ENCODE data around the gene IRAK3. TPM values are rescaled to one million over a fixed set of nuclear protein-coding genes. Genes with fewer than 3 reads are reported as not detected.

Gene IRAK3
- total and polyA plus RNA-seq, 9 donors = 1.8 to 11.4 (median 7.3) TPM

GRCh38 chr12:66189486-66189843 lies 451 bp downstream of the IRAK3 start:
- intact Hi-C loops (cut with DNase I) = no loop called here
- peak overlapping the region in 1 of 2 donors; percentile 50 for H3K27ac ChIP-seq
- no peak for DNase-seq
- 15 to 28% (median 18%) methylated on average over 7 to 18 of the region's 18 CpGs for WGBS, 3 donors
- H3K4me1 ChIP-seq (ENCODE audit: insufficient read depth) = no peaks in the 10 kb centered on the region
- H3K9me3 ChIP-seq = no peaks in the 10 kb centered on the region
- H3K27me3 ChIP-seq = no peaks in the 10 kb centered on the region
- no peaks in the 10 kb centered on the region for H3K36me3 ChIP-seq
- TF ChIP-seq POLR2A (IDR thresholded peaks at IDR 0.05) (no peak), EP300 (IDR thresholded peaks at IDR 0.05) (no peak), CTCF (IDR thresholded peaks at IDR 0.05) (no peak)
- H3K4me3 ChIP-seq = peak overlapping the region; percentile 35

- H3K27ac ChIP-seq = no peak overlapping the region
- no peaks in the 10 kb centered on the region for H3K9me3 ChIP-seq
- WGBS, 3 donors = 54 to 67% (median 62%) methylated on average over 6 of the region's 6 CpGs
- intact Hi-C loops (cut with DNase I) = no loop called here
- peak overlapping the region; percentile 35 for H3K4me3 ChIP-seq
- no peaks in the 10 kb centered on the region for H3K27me3 ChIP-seq
- no peaks in the 10 kb centered on the region for H3K4me1 ChIP-seq (ENCODE audit: insufficient read depth)
- no peak for DNase-seq
- no peaks in the 10 kb centered on the region for H3K36me3 ChIP-seq
- no peak for TF ChIP-seq POLR2A (IDR thresholded peaks at IDR 0.05)
- no peak for TF ChIP-seq EP300 (IDR thresholded peaks at IDR 0.05)
- no peak for TF ChIP-seq CTCF (IDR thresholded peaks at IDR 0.05)
These were observed 875 bp downstream of the IRAK3 start for GRCh38 chr12:66189889-66190288.

- intact Hi-C loops (cut with DNase I) = no loop called here
- H3K4me3 ChIP-seq = no peak overlapping the region
- no peaks in the 10 kb centered on the region for H3K36me3 ChIP-seq
- no peaks in the 10 kb centered on the region for H3K27me3 ChIP-seq
- H3K4me1 ChIP-seq (ENCODE audit: insufficient read depth) = no peaks in the 10 kb centered on the region
- WGBS, 3 donors = 79 to 88% (median 80%) methylated on average over 1 of the region's 1 CpG
- no peak for DNase-seq
- H3K27ac ChIP-seq = no peak overlapping the region
- H3K9me3 ChIP-seq = no peaks in the 10 kb centered on the region
- TF ChIP-seq CTCF (IDR thresholded peaks at IDR 0.05) (no peak), EP300 (IDR thresholded peaks at IDR 0.05) (no peak), POLR2A (IDR thresholded peaks at IDR 0.05) (no peak)
These were observed 1.7 kb downstream of the IRAK3 start for GRCh38 chr12:66190519-66191370.

DNA sequence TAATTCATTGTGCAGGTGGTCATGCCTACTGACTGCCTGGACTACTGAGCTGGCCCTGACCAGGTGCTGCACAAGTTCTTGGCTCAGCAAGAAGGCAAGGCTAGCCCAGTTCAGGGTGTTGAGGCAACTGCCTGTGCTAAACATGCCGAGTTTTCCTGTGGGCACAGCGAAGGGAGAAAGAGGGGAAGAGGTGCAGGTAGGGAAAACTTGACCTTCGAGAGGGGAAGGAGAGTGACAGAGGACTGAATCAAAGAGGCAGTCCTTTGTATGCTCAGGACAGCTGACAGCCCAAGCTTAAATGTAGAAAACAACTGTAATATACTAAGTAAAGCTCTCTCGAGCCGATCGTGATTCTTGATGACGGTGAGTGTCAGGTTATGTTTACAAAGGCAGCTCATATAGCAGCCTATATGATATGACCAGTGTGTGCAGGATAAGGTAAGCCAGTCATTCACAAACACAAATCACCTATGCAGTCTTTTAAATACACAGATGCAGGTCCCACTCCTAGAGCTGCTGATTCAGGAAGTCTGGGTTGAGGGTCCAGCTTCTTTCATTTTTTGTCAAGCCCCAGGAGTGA lies 2.6 kb downstream of the IRAK3 start:
- H3K4me3 ChIP-seq = no peak overlapping the region
- H3K36me3 ChIP-seq = no peaks in the 10 kb centered on the region
- no peak for TF ChIP-seq POLR2A (IDR thresholded peaks at IDR 0.05)
- TF ChIP-seq EP300 (IDR thresholded peaks at IDR 0.05) = no peak
- TF ChIP-seq CTCF (IDR thresholded peaks at IDR 0.05) = no peak
- no peak for DNase-seq
- H3K9me3 ChIP-seq = no peaks in the 10 kb centered on the region
- no peaks in the 10 kb centered on the region for H3K4me1 ChIP-seq (ENCODE audit: insufficient read depth)
- H3K27ac ChIP-seq = no peak overlapping the region
- H3K27me3 ChIP-seq = no peaks in the 10 kb centered on the region
- intact Hi-C loops (cut with DNase I) = no loop called here
- WGBS, 3 donors = 85 to 90% (median 89%) methylated on average over 7 of the region's 7 CpGs

Data from ovary (tissue), 9 donors.